Measurements from ENCODE around the gene CROCC.

DNA sequence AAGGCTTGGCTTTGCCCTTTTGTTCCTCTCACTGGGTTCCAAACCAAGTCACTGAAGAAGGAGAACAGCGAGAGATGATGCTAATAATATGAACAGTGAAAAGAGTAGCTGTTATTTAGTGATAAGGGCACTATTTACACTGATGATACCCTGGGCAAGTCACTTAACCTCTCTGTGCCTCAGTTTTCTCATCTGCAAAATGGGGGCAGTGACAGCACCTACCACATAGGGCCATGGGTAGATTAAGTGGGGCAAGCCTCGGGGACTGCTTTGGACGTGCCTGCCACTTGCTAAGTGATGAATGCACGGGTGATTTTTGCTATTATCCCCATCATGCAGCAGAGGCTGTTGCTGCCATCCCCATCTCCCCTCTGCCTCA is 80.8 kb downstream of the CROCC start:
- TF ChIP-seq, protein P1, sequence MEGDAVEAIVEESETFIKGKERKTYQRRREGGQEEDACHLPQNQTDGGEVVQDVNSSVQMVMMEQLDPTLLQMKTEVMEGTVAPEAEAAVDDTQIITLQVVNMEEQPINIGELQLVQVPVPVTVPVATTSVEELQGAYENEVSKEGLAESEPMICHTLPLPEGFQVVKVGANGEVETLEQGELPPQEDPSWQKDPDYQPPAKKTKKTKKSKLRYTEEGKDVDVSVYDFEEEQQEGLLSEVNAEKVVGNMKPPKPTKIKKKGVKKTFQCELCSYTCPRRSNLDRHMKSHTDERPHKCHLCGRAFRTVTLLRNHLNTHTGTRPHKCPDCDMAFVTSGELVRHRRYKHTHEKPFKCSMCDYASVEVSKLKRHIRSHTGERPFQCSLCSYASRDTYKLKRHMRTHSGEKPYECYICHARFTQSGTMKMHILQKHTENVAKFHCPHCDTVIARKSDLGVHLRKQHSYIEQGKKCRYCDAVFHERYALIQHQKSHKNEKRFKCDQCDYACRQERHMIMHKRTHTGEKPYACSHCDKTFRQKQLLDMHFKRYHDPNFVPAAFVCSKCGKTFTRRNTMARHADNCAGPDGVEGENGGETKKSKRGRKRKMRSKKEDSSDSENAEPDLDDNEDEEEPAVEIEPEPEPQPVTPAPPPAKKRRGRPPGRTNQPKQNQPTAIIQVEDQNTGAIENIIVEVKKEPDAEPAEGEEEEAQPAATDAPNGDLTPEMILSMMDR (IDR thresholded peaks at IDR 0.05): no peak
- TF ChIP-seq POLR2A (IDR thresholded peaks at IDR 0.05): no peak

Measured in lower leg skin (tissue), 3 donors.